GM18907 (cell line): ENCODE data around the gene TMEM14B.
A peak's percentile ranks its signal among the peaks of the same experiment; 100 is the strongest.
"Not testable (repeated sequence)": the region's sequence is repeated elsewhere in the genome, so short reads cannot be mapped to it uniquely, and the experiment has no call there.

Experiments used
- ATAC-seq: cut with Tn5 transposase; IDR thresholded peaks from one replicate; pipeline ENCODE4 v1.9.1; 2021; ENCODE audit warnings: mild to moderate bottlenecking, moderate library complexity; ENCODE audit not compliant: unreplicated experiment

TMEM14B gene

DNA sequence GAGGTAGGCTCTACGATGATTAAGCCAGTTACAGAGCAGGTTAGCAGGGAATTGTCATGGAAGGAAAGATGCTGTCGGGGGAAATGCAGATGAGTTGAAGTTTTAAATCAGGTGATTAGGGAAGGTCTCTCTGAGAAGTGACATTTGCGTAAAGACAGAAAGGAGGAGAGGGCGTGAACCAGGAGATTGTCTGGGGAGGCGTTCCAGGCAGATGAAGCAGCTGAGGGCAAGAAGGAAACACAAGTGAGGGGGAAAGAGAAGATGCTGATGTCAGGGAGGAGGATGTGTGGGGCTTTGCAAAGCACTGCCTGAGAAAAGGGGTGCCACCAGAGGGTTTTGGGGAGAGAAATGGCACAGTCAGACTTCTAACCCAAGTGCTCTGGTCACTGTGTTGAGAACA is 2.5 kb upstream of the TMEM14B start:
- ATAC-seq, result no peak

DNA sequence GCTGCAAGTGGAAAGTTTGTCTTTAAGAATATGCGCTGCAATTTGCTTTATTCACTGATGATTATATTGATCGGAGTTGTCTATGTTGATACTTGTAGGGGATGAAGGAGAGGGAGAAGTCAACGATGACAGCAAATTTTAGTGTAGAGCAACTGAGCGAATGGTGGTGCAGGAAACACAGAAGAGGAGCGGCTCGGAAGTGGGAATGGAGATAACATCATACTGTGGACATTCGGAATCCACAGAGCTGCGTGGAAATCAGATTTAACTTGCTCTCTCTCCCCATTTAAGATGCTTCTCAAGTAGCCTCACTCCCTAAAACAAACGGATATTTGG is 722 bp upstream of the TMEM14B start:
- ATAC-seq, result no peak

DNA sequence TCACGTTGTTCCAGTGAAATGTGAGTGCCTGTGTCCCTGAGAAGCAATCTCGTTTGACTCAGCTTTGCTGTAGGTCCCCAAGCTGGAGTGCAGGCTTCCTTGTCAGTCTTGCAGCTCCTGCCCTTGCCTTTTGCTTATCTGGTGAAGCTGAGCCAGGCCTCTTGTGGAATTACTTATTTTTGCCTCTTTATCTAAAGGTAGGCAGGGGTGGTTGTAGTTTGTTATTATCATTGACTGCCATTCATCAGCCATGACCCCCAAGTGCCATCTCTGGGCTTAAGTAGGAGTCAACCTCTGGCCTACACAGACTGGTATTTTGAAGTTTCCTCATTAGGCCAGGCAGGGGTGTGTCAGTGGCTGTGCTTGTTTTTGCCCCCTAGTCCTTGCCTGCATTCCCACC is 2.1 kb downstream of the TMEM14B start:
- ATAC-seq, result no peak

DNA sequence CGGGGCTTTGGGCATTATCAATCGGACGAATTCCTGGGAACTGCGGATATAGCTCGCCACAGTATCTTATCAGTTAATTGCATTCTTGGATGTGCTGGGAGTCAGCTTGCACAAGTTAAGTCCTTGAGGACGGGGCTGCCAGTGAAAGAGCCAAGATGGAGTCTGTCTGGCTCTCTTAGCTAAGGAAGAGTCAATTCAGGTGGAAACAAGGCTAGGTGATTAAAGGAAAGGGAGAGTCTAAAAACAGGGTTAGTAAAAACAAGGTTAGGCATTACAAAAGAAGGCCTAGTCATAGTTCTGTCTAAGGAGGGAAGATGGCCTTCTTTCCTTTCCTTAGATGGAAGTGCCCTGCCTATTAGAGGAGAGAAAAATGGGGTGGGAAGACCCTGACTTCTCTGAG is 3.0 kb downstream of the TMEM14B start:
- not testable (repeated sequence) for ATAC-seq

DNA sequence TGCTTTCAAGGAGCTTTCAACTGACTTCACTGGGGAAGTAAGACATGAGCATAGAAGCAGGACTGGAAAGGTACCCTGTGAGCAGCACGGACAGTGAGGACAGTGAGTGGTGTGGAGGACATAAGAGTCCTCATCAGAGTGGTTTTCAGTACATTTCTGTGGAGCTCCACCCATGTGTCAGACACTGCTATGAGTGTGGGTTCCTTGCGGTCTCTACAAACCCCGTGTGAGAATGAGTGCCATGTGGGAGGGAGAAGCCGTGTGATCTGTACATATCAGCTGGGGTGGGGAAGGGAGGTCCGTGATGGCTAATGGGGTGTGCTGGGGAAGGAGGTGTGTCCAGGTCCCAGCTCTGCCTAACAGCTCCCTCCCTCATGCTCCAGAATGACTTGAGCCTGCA is 4.2 kb downstream of the TMEM14B start:
- ATAC-seq, result not testable (repeated sequence)

DNA sequence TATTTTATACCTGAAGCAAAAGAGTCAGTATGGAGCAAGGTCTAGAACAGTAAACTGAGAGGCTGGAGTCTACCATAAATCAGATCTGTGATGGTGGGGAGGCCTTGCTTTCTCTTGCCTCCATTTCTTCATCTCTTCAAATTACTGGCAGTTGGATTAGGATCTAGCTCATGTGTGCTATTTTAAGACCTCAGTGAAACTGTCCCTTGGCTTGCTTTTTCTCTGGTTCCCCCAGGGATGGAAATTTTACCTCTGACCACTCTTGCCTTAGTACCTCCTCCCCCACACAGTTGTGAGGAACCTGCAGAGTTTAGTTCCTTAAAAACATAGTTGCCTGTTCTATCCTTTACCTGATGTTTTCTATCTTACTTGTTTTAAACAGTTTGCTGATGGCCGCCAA is 8.5 kb downstream of the TMEM14B start:
- ATAC-seq, result no peak

DNA sequence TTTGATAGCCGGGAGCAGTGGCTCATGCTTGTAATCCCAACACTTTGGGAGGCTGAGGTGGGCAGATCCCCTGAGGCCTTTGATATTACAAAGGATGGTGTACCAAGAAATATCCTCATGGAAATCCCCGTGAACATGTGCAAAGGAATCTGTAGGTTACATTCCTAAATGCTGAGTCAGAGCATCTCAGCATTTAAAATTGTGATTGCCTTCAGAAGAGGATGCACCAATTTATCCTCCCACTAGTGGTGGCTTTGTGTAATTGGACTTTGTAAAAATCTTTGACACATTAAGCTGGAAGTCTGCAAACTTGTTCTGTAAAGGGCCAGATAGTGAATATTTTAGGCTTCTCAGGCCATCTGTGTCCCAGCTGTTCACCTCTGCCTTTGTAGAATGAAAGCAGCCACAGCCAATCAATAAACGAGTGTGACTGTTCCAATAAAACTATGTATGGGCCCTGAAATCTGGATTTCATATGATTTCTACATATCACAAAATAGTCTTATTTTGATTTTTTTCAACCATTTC is 11.8 kb downstream of the TMEM14B start:
- ATAC-seq, result peak; percentile 77

DNA sequence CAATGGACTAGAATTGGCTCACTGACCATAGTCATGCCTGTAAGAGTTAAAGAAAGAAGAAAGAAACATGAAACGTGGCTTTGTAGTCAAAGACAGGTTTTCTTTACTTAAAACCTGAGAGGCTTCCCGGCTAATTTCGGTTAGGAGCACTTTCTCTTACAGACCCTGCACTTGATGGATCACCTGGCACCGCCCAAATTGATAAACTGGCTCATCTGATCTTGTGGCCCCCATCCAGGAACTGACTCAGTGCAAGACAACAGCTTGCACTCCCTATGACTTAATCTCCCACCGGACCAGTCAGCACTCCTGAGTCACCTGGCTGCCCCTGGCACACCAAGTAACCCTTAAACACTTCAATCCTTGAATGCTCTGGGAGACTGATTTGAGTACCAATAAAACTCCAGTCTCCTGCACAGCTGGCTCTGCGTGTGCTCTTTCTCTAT is 12.3 kb downstream of the TMEM14B start:
- no peak for ATAC-seq

DNA sequence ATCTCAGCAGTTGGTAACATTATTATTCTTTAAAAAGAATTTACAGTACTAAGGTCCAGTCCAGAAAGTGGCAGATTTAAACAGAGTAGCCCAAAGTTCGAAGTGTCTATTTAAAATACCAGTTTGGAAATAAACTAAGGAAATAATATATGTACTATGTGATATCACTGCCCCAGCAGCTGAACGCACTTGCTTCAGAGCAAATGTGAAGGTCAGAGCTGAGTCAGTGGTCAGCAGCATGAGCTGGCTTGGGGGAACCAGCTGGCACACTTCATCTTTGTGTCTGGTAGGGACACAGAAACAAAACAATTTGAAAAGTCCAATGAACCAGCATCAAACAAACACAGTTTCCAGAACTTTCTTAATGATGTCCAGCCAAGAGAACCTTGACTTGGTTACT is 15.4 kb downstream of the TMEM14B start:
- no peak for ATAC-seq

DNA sequence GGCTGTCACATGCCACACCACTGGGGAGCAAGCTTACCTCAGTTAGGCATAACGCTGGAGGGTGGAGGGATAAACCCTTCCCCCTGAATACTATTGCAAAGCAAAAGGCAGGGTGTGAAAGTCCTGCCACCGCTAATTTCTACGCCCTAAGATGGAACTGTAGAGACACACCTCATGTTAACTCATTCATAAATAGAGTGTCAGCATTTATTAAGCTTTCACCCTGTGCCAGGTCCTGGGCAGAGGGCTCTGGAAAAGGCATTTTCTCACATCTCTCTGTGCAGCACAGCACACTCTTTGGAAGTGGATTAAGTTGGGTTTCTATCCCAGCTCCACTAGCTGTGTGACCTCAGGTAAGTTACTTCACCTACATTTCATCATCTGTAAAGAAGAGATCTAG is 21.8 kb downstream of the TMEM14B start:
- no peak for ATAC-seq

DNA sequence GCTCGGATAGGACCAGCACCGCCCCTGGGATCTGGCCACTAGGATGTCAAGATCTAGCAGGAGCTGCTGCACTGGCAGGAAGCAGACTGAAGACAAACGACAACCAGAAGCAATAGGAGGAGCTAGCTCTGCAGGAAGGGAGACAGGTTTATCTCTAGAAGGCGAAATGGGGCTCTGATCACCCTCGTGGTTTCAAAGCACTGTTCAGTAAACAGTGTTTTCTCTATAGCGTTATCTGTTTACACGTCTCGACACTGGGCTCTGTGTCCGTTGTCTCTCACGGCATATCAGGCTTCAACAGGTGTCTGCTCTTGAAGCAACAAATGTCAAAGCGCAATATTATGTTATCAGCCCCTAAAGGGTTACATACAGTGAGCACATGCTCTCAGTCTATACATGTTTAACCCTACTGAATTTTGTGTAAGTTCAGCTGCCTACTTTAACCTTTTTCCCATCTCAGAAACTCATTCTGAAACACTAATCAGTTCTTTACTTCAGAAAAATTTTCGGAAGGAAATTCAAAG is 23.8 kb downstream of the TMEM14B start:
- no peak for ATAC-seq

DNA sequence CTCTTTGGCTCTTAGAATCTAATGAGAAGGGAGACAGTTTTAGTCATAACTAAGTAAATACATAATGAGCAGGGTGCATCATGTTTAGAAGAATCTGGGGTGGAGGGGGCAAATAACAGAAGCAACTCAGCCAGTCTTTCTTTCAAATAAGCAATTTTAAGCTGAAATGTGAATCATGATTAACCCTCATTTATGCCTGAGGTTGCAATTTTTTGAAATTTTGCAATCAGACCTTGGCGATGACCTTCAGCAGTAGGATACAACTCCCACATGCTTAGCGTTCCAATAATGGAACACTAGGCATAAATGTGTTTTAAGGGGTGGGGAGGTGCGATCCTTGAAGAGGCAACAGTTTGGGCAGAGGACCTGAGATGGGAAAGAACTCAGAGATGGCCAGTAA is 30.6 kb downstream of the TMEM14B start:
- ATAC-seq, result no peak

DNA sequence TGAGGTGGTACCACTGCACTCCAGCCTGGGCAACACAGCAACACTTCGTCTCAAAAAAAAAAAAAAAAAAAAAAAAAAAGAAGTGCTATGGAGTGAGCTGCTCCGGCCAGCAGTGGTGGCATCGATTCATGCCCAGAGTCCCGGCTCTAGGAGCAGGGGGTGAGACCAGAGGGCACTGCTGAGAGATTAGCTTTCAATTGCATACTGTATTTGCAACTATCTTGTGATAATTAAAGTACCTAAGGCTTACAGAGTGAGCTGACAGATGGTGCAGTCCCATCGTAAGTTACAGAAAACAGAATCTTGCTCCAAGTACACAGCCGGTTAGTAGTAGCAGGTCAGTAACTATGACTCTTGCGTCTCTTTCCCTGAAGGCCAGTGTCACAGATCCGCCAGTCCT is 31.5 kb downstream of the TMEM14B start:
- no peak for ATAC-seq

DNA sequence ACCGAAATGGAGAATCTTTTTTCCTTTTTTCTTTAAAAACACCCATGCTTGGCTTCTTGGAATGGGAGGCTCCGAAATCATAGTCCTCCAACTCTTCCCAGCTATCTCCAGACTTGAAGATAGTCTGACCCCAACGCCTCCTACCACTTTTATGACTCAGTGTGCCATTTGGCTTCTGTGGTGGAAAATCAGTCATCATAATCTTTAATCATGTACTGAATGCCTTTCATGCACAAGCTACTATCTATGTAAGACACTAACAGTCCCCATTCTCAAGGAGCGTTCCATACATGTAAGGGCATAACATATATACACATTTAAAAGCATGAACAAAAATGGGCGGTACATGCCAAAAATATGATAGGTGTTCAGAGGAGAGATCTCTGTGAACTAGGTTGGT is 44.1 kb downstream of the TMEM14B start:
- ATAC-seq, result no peak

DNA sequence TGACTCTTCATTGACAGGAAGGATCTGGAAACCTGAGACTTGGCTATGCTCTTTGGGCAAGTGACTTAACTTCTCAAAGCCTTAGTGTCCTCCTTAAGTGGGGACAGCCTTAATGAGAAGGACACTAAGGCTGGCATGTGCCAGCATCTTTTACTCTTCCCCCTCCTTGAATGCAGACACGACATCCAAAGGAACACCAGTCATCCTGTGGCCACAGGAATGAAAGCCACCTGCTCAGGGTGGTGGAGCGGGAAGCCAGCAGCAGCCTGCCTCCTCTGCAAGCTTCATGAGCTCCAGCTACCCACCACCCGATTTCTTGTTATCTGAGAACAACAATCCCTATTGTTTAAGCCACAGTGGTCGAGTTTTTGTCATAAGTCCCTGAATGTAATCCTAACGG is 44.5 kb downstream of the TMEM14B start:
- no peak for ATAC-seq

DNA sequence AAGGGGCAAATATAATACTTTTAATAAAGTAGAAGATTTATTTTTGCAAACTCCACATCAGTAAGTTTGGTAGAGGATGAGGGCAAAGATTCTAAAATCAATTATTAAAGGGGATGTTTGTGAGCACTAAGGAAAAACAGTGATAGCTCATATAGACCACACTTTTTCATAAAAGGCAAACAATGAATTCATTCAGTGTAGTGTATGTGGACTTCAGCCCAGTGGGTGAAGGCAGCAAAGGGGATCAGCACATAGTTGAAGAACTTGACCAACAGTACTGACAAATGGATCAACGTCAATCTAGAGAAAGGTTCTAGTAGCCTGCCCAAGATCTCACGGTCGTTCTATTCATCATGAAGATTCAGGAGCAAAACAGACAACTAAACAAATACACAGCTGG is 45.4 kb downstream of the TMEM14B start:
- no peak for ATAC-seq

DNA sequence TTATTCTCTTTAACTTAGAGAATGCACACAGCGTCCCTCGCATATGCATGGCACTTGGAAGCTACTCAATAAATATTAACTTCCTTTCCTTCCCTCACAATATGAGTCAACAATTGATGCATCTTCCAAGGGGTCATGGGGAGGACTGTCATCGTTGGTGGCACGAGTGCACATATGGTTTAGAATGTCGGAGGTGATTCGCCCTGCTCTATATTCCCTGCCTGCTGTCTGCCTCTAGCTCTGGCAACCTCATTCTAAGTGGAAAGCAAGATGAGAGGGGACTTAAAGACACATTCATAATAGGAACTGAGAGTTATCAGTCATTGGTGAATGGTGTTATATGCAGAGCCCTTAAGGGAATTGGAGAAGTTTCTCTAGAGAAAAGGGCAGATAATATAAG is 46.1 kb downstream of the TMEM14B start:
- peak; percentile 53 for ATAC-seq

DNA sequence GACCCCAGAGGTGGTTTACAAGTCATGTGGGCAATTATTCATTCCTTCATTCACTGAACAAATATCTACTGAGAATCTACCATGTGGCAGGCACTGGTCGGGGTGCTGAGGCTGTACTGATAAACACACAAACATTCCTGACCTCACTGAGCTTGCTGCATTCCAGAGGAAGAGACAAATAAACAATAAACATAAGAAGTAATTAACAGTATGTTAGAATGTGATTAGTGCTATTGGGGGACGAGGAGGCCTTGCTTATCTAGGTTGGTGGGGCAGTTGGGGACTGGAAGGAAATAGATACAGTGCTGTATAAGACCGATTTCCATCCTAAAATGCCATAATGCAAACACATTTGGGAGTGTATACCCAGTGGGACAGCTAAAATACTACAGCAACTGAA is 46.6 kb downstream of the TMEM14B start:
- no peak for ATAC-seq

DNA sequence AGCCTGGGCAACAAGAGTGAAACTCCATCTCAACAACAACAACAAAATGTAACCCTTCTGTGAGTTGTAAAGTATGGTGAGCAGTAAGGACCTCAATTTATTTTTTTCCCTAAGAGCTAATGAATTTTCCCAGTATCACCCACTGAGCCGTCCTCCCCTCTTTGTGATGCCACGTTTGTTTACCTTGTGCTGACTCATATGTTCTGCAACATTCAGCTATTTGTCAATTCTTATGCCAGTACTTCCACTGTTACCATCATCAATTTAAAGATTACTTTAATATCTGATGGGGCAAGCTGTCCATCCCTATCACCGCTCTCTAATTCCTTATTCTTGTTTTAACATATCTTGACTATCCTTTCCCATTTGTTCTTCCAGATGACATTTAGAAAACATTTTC is 53.2 kb downstream of the TMEM14B start:
- ATAC-seq, result no peak

DNA sequence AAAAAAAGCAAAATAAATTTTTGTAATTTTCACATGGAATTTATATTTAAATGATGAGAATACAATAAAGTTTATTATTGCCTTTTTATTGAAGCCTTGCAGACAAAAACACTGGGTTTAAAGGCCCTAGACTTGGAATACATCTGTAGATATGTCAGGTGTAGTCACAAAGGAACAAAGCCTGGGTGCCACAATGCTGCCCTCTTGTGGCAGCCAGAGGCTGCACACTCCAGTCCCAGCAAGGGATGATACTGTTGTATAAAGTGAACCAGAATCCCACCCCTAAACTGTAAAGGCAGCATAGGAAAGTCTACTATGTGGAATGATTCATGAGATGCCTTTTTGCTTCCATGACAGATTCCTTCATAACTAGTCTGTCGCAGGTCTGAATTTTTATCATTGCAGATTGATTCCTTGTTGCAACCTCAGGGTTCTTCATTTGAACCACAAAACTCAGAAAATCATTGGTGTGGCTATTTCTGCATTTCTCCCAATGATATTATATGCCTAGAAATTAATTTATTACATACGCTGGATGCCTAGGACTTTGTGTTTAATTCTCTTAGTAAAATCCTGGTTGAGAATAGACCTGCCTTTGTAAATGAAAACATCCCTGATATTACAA is 53.7 kb downstream of the TMEM14B start:
- peak; percentile 91 for ATAC-seq
